ENCODE data around the gene RBFA.

The RBFA gene

GRCh38 chr18:80040515-80040914 lies 6.3 kb downstream of the RBFA start:
- no peak for TF ChIP-seq CTCF (IDR thresholded peaks at IDR 0.05; ENCODE audit: borderline replicate concordance, insufficient read depth, low read depth, low read length)
- no peak overlapping the region for H3K4me3 ChIP-seq (ENCODE audit: low read depth, low read length)

GRCh38 chr18:80041424-80041823 lies 7.2 kb downstream of the RBFA start:
- no peak for TF ChIP-seq CTCF (IDR thresholded peaks at IDR 0.05; ENCODE audit: borderline replicate concordance, insufficient read depth, low read depth, low read length)
- no peak overlapping the region for H3K4me3 ChIP-seq (ENCODE audit: low read depth, low read length)

- H3K4me3 ChIP-seq (ENCODE audit: low read depth, low read length) = no peak overlapping the region
- TF ChIP-seq CTCF (IDR thresholded peaks at IDR 0.05; ENCODE audit: borderline replicate concordance, insufficient read depth, low read depth, low read length) = no peak
Measured at GRCh38 chr18:80042785-80043184, 8.6 kb downstream of the RBFA start.

GRCh38 chr18:80044072-80044471 lies 9.8 kb downstream of the RBFA start:
- no peak for TF ChIP-seq CTCF (IDR thresholded peaks at IDR 0.05; ENCODE audit: borderline replicate concordance, insufficient read depth, low read depth, low read length)
- no peak overlapping the region for H3K4me3 ChIP-seq (ENCODE audit: low read depth, low read length)

GRCh38 chr18:80046011-80046410 lies 11.8 kb downstream of the RBFA start:
- no peak overlapping the region for H3K4me3 ChIP-seq (ENCODE audit: low read depth, low read length)
- no peak for TF ChIP-seq CTCF (IDR thresholded peaks at IDR 0.05; ENCODE audit: borderline replicate concordance, insufficient read depth, low read depth, low read length)

GRCh38 chr18:80046431-80046830 lies 12.2 kb downstream of the RBFA start:
- no peak for TF ChIP-seq CTCF (IDR thresholded peaks at IDR 0.05; ENCODE audit: borderline replicate concordance, insufficient read depth, low read depth, low read length)
- H3K4me3 ChIP-seq (ENCODE audit: low read depth, low read length) = no peak overlapping the region

- no peak overlapping the region for H3K4me3 ChIP-seq (ENCODE audit: low read depth, low read length)
- no peak for TF ChIP-seq CTCF (IDR thresholded peaks at IDR 0.05; ENCODE audit: borderline replicate concordance, insufficient read depth, low read depth, low read length)
Measured at GRCh38 chr18:80046961-80047541, 12.8 kb downstream of the RBFA start.
